ENCODE measurements around the gene RAD9A.

DNA sequence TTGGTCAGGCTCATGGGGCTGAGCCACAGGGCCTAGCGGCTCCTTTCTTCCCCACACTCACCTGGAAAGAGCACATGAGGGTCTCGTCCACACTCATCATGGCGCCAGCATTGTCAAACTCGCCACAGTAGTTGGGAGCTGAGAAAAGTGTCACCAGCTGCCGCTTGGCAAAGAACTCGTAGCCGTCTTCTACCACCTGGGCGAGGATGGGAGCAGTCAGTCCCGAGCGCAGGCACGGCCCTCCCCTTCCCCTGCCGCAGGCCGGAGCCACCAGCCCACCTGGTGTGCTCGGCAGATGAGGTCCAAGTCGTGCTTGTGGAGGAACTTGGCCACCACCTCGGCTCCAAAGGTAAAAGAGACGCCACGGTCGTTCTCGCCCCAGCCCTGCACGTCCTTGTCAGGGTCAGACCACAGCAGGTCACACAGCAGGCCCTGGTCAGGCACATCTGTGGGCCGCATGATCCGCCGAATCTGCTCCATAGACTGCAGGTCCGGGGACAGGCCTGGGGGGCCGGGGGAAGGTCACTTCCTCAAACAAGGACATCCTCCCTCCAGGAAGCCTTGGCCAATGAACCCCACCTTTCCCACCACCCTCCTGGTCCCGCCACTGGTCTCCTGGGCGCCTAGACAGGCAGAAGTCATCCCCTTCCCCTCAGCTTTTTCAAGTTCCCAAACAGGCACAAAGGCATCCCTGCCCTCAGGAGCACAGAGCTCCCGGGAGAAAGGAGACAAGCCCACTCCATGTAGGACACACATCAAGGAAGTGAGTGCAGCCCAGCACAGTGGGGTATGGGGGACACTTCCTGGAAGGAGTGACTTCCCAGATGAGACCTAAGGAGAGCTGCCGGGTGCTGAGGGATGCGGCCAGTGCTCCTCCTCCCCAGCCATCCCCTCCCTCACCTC, 7.1 kb downstream of the RAD9A start:
- no peak for TF ChIP-seq CTCF (IDR thresholded peaks at IDR 0.05; ENCODE audit: low read length)
- TF ChIP-seq EZH2 (optimal IDR thresholded peaks at IDR 0.05; ENCODE audit: low read depth, low read length), result no peak
- TF ChIP-seq EZH2phosphoT487 (IDR thresholded peaks at IDR 0.05; ENCODE audit: low read length), result no peak
